Neural progenitor cell (in vitro differentiated cells): Measurements from ENCODE around the gene TNFRSF25.

ENCODE experiments used
- CTCF ChIP-seq: fragments of 200-600 bp; sonication (generic); IDR thresholded peaks from 2 replicates; pipeline ENCODE4 v1.5.1; 2017; ENCODE audit warnings: antibody characterized with exemption, mild to moderate bottlenecking
- EZH2 ChIP-seq: fragments of 200-600 bp; sonication (generic); IDR thresholded peaks from 2 replicates; pipeline ENCODE4 v1.6.1; 2017; ENCODE audit warnings: antibody characterized with exemption, mild to moderate bottlenecking, moderate library complexity

- TF ChIP-seq CTCF (no peak), EZH2 (peak; percentile 83)
Observed at GRCh38 chr1:6419804-6420453, 46.0 kb downstream of the TNFRSF25 start, which contains the start of gene HES2.
